Raji (cell line): ENCODE measurements around the gene KREMEN2.

Experiments used
- POLR2A ChIP-seq: IDR thresholded peaks from 2 replicates; pipeline ENCODE4 v1.6.1; 2011; ENCODE audit warnings: low read depth, low read length, control low read depth; ENCODE audit not compliant: insufficient read depth

Gene KREMEN2

DNA sequence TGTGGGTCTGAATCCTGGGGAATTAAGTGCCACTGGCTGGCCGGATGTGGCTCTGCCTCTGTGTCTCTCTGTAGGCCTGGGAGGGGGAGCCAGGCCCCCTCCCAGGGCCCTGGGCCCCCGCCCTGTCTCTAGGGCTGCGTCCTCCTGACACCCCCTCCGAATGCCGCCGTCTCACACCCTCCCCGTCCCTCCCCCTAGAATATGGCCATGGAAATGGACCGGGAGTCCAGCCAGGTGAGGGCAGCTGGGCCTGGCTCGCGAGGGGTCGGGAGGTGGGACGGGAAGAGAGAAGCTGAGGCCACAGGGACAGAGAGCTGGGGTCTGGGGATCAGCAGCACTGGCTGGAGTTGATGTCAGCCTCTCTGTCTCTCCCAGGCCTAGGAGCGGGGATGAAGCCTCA lies 32.2 kb downstream of the KREMEN2 start:
- TF ChIP-seq POLR2A = no peak

DNA sequence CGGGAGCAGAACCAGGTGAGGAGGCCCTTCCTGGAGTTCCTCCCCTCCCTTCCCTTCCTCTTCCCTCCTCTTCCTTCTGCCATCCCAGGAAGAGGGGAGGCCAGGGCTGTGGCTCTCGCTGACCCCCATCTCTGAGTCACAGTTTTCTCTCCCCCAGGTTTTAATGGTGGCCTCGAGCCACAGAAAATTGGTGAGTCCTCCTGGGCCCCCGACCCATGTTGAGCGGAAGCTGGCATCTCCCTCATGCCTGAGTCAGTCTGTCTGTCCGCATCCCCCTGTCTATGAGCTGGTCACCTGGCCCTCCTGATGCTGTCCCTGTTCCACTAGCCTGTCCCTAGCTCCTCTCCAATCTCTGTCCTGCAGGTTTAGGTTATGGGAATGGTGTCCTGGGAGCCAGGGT lies 35.9 kb downstream of the KREMEN2 start:
- no peak for TF ChIP-seq POLR2A

DNA sequence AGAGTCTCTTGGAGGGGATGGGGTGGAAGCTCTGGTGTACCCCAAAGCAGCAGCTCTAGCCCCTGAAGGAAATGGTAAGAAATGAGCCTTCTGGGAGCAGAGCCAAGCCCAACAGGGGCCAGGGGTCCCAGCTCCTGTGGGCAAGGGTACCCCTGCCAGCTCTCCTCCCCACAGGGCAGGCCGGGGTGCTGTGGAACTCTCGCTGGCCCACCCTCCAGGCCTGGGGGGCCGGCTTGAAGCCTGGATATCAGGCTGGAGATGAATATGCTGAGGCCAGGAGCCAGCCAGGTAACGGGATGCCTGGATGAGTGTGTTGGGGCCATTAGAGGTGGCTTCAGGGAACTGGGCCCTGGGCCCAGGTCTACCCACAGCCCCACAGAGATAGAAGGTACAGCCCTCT lies 36.5 kb downstream of the KREMEN2 start:
- no peak for TF ChIP-seq POLR2A

DNA sequence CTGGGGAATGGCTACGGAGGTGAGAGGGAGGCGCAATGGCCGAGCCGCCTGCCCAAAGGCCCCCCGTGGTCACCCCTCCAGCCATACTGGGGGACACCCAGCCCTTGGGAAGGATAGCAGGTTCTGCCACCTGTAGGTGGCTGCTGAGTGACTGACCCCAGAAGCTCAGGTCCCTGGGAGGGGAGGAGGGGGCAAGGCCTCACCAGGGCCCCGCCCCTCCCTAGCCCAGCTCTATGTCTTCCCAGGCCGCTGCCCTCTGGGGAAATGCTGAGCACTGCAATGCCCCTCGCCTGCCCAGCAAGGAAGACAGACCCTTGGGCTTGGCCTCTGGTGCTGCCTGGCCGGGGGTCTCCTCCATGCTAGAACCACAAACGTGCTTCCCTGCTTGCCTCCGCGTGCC lies 37.2 kb downstream of the KREMEN2 start:
- no peak for TF ChIP-seq POLR2A

DNA sequence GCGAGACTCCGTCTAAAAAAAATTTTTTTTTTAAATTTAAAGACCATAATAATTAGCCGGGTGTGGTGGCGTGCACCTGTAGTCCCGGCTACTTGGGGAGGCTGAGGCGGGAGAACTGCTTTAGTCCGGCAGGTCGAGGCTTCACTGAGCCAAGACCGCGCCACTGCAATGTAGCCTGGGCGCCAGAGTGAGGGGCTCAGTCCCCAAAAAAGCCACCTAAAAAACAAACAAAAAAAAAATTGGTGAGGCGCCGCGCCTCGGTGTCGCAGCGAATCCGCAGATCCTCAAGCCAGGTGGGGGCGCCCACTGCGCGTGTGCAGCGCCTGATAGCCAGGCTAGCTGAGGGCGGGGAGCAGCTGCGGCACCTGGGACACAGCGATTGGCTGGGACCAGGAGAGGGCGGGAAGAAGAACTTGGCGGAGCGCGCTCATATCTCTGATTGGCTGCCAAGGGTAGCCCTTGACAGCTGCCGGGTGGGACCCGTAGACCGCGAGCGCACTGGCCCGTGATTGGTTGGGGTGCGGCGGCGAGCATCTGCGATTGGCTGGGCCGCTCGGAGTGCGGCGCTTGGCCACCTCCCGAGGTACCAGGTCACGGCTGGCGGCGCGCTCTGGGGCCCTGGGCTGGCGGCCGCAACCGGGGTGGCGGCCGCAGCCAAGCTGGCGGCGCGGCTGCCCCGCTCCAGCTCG lies 39.7 kb downstream of the KREMEN2 start:
- no peak for TF ChIP-seq POLR2A

DNA sequence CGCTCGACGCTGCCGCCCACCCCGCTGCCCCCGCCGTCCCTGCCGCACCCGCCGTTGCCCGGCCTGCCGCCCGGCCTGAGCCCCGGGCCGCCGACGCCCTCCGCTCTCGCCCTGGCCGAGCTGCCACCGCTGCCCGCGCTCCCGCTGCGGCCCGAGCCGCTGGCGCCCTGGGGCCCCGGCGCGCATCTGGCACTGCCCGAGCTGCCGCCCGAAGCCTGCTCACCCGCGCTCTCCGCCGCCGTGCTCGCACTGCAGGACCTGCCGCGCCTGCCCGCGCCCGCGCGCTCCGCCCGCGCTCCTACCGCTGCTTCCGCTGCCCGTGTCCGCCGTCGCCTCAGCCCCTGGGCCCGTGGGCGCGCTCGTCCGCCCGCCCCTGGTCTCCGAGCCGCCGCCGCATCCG lies 40.2 kb downstream of the KREMEN2 start:
- no peak for TF ChIP-seq POLR2A

DNA sequence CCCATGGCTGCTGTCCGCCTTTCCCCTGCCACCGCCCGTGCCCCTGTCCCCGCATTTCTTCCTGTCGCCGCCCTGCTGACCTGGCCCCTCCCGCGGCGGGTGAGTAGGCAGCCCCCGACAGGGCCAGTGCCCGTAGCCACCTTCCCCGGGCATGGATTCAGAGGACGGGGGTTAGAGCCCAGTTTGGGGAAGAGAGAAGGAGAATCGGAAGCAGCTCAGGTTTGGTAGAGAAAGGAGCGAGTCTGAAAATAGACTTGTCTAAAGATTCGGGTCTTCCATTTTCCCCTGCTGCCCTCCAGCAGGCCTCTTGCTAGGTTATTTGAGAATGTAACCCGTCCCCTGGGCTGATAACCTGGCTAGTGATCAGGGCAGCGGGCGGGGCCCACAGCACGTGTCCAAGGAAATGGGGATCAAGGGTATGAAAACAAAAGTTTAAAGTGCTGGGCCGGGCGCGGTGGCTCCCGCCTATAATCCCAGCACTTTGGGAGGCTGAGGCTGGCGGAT lies 40.8 kb downstream of the KREMEN2 start:
- no peak for TF ChIP-seq POLR2A

DNA sequence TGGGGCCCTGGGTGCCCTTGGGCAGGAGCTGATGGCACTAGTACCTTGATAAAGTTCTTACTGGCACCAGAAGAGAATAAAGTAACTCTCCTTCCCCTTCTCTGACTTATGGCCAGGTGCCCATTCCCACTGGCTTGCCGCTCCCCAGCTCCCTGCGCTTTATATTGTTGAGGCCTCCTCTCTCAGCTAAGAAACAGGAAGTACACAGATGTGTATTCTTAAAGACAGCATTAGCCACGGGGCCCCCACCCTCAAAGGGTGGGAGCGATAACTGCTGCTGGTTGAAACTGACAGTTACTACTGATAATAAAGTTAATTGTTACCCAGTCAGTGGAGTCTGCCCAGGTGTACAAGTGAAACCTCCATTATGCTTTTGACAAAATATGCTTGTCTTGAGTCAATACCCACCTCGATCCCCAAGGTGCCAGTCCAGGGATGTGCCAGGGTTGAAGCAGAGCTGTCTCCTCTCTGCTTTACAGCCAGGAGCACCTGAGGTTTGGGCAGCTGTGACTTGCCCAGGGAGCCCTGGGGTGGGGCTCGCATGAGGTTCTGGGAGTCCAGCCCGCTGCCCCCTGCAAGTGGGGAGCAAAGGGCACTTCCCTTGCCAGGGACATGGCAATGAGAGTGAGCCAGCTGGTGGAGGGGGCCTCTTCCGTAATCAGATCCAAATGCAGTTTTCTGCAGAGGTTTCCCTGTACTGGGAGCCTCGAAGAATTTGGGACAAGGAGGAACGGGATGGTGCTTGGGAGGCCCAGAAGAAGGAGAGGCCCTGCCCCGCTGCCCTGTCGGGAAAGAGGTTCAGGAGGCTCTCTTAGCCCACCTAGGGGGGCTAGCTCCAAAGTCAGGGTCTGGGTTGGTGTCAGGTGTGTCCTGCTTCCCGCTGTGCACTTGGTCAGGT lies 43.2 kb downstream of the KREMEN2 start:
- no peak for TF ChIP-seq POLR2A

DNA sequence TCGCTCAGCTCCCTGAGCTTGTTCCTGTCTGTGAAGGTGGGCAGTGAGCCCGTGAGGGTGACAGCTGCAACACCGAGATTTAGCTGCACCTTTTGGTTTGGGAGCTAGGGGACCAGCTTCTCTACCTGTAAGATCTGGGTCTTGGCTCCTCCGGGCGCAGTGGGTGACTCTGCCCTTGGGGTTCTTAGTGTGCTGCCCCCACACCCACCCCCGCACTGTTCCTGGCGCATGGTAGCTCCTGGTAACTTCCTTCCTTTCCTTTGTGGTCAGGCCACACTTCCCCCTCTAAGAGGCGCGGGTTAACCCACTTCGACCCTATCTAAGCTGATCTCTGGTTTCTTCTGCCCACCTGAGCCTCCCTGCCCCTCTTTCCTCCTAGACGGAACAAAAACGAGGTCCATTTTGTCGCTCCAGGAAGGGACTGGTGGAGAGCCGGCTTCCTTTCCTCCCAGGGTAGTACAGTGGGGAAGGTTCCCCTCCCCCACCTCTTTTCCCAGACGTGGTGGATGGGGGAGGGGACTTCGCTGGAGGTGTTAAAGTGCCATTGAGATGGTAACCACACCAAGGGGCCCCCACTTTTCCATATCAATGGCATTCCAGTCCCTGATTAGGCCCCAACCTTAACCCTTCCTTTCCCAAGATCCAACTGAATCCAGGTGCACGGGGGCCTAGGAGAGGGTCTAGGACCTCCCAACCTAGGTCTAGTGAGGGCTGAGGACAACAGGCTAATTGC lies 44.0 kb downstream of the KREMEN2 start:
- no peak for TF ChIP-seq POLR2A

DNA sequence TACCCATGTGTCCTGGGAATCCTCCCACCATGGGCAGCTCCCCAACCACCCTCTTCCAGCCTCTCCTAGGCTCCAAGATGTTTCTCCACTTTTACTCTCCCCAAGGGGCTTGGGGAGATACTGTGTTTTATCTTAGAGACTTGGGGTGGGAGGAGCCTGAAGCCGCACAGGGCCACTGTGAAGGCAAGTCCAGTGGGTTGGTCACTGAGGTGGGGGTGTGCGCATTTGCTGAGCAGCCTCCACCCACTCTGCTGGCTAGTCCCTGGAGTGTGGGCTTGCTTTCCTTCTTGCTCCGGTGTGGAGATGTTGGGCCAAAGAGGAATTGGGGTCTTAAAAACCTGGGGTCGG lies 44.6 kb downstream of the KREMEN2 start:
- no peak for TF ChIP-seq POLR2A

DNA sequence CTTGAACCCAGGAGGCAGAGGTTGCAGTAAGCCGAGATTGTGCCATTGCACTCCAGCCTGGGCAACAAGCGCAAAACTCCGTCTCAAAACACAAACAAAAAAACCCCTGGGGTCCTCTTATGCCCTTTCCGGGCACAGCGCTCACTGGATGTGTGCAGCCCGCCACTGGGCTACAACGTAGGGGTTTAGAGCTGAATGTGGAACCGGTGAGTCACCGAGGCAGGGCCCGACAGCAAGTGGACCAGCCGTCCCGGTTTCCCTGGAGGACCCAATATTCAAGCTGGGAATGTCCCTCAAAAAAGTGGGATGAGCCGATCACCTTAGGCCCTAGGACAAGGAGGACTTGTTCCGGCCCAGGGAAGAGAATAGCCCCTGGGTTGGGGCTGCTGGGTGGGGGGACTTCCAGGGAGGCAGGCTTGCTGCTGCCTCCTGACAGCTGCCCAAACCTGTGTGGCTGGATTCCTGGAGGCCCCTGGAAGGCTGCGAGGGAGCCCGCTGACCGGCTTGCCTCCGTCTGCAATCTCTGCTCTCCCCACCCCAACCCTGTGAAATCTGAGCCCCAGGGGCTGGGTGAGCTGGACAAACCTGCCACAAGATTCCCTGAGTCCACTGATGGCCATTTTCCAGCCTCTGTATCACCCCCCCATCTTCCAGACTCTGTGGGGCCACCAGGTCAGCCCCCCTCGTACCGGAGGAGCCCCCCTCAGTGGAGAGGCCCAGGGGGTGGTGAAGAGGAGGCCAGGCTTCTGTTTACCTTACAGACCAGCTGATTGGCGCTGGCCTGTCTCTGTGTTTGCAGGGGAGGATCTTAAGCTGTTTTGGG lies 45.7 kb downstream of the KREMEN2 start:
- no peak for TF ChIP-seq POLR2A

DNA sequence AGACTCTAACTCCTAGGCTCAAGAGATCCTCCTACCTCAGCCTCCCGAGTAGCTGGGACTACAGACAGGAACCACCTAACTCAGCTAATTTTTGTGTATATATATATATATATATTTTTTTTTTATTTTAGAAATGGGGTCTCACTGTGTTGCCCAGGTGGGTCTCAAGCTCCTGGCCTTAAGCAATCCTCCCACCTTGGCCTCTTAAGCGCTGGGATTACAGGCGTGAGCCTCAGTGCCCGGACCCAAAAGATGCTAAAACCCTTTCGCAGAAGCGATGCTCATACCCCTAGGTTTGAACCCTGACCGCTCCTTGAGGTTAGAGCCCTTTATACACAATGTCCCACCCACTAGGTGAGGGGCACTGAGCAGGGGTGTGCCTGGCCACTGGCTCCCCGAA lies 46.4 kb downstream of the KREMEN2 start:
- no peak for TF ChIP-seq POLR2A

DNA sequence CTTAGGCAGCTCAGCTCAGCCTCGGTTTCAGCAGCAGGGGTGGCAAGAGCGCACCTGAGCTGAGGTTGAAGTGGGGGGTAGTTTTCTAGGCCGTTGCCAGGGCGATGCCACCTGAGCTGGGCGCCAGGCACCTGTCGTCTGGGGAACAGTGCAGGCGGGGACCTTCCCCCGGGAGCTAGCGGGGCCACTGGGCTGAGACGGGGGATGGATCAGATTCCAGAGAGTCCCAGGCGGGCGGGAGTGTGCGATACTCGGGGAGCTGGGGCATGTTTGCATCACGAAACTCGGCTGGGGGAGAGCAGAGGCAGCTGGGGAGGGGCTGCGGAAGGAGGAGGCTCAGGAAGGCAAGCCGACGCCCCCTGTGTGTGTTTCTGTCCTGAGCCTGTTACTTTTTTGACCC lies 48.2 kb downstream of the KREMEN2 start:
- TF ChIP-seq POLR2A = no peak

DNA sequence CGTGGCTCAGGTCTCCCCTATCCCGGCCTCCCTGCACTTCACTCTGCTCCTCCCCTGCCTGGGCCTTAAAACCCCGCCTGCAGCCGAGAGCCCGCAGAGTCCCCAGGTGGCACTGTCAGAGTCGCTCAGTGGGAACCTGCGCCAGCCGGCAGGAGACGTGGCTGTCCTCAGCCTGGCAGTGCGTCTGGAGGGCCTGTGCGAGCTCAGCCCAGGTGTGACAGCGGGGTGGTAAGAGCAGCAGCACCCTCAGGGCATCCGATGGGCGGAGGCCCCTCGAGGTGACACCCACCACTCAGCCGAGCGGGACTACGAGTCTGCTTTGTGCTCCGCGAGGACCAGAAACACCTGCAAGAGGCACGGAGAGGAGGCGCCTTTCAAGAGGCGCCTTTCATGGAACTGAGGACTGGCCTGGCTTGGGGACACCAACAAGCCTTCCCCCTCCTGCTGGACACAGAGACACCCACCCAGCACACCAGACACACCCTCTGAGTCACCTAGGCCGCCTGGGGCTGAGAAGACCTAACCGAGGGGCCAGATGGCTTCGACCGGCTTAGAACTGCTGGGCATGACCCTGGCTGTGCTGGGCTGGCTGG lies 48.8 kb downstream of the KREMEN2 start, which contains the start of gene CLDN9:
CLDN9 (plus strand) TSS at position 96 of the 593 bp plus-strand sequence; CDS start at position 536, 440 bp downstream.
- no peak for TF ChIP-seq POLR2A
